Superior temporal gyrus (tissue), 1 donor: ENCODE data around the gene NAA60.
"Not testable (repeated sequence)": the region's sequence is repeated elsewhere in the genome, so short reads cannot be mapped to it uniquely, and the experiment has no call there.

ENCODE experiments used
- DNase-seq: peaks from one replicate; pipeline ENCODE4 v3.0.0-alpha.2; 2016; ENCODE audit errors: extremely low spot score

The NAA60 gene

DNA sequence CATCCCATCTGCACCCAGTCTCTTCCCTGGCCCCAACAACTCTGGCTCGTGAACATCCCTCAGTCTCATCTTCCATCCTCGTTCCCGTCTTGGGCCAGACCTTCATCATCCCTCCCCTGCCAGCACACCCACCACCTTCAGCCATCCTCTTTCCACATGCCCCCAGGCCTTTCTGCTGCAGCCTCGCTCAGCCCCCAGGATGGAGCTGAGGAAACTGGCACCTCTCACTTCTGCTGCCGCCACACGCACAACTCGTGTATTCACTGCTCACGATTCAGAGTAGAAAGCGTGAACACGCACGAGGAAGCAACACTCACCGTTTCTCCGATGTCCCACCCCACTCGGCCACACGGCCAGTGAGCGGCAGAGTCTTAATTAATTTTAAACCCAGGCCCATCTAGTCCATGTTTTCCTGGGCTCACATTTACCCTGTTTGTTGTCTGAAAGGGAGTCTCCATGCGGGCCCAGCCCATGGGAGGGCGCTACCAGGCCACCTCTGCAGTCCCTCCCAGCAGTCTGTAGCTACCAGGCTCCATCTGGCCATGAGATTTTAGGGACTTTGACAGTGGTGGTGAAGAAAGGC is 39.3 kb downstream of the NAA60 start:
- DNase-seq = no peak

DNA sequence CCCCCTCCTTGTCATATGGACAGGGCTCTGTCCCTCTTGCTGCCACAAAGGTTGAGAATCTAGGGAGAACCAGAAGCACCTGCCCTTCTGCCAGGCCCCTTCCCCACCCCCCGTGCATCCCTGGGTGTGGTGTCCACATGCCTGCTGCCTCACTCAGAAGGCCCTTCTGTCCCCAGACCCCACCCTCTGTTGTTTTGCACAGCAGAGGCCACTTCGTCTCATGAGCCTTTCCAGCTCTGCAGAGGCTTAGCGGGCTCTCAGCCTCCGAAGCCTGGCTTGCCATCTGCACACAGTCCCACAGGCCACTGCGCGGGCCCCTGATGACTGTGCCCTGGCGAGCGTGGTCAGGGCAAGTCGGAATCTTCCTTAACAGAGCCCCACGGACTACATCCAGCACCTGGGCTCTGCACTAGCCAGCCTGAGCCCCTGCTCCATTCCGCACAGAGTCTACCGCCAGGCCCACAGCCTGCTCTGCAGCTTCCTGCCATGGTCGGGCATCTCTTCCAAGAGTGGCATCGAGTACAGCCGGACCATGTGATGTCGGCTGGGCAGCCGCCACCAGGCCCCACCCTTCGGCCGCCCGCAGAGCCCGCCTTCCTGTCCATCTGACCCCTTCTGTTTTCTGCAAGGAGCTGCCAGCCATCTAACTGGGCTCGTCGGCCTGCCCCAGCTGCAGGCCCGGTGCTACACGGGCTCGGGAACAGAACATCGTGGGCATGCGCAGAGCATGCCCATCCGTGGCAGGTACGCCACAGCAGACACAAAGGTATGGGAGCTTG is 41.0 kb downstream of the NAA60 start:
- no peak for DNase-seq

DNA sequence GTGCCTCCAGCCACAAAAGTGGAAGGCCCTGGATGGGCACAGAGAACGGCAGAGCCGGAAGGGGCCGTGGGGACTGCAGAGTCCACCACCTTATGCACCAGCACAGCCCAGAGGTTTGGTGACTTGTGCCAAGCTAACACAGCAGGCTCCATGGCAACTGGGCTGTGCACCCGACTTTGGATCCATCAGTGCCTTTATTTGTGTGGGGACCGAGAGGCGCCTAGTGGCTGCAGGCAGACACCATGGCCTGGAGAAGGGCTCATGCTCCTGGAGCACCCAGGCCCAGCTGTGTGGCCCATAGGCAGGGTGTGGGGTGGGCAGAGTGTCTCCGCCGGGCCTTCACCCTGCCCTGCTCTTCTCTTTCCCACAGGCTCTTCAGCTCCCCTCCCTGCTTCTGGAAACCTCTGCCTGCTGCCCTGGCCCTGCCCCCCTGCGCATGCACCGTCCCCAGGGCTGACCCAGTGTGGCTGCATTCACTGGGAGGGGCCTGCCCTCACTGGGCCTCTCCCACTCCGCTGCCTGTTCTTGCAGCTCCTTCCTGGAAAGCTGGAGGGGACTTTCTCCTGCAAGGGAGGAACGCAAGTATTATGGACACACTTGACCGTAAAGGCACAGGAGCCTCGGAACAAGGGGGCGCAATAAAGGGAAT is 41.7 kb downstream of the NAA60 start:
- DNase-seq = no peak

DNA sequence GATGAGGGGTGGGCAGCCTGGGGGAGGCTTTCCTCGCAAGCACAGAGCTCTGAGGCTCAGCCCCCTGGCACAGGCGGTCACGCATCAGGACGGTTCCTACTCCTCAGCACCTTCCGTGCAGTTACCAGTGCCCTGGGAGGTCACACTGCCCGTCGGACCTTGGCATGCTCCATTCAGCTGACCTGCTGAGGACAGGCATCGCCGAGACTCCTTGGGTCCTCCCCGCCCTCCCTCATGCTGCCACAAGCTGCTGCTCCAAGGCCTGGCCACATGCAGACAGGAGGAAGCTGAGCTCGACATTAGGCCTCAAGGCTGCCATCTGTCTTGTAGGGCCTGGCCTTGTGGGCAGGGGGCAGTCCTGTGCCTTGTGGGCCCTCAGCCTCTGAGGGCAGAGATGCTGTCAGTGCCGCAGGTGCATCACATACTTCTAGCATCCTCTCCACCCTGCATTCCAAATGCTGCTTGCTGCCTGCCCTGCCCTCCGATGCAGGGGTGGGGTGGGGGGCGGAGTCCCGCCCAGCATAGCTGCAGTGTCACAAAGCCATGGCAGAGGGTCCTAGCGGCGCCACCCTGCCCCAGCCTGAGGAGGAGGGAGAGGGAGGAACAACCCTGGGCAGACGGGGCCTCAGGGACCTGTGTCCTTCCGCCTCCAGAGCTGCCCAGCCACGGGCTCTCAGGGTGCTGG is 42.5 kb downstream of the NAA60 start:
- no peak for DNase-seq

DNA sequence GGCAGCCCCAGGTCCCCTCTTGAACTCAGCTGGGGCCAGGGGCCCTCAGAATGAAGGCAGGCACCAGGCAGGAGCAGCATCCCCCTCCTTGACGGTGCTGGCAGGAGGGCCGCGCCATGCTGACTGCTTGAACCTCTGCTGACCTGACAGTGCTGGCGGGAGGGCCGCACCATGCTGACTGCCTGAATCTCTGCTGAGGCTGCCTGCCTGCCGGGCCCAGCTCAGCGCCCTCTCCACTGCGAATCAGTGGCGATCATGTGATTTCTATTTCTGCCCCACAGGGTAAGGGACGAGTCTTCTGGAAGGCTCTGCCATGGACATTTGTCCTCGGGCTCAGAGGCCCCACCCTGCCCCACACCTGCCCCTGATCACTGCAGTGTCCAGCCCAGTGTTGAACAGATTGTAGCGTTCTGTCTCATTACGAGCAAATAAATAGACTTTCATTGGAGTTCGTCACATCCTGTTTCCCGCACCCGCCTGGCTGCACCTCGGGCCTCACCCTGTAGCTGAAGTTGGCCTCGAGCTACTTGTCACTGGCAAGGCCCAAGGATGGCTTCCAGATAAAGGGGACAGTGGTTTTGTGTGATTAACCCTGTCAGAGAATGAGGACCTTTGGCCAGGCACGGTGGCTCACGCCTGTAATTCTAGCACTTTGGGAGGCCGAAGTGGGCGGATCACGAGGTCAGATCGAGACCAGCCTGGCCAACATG is 43.2 kb downstream of the NAA60 start:
- DNase-seq = no peak

DNA sequence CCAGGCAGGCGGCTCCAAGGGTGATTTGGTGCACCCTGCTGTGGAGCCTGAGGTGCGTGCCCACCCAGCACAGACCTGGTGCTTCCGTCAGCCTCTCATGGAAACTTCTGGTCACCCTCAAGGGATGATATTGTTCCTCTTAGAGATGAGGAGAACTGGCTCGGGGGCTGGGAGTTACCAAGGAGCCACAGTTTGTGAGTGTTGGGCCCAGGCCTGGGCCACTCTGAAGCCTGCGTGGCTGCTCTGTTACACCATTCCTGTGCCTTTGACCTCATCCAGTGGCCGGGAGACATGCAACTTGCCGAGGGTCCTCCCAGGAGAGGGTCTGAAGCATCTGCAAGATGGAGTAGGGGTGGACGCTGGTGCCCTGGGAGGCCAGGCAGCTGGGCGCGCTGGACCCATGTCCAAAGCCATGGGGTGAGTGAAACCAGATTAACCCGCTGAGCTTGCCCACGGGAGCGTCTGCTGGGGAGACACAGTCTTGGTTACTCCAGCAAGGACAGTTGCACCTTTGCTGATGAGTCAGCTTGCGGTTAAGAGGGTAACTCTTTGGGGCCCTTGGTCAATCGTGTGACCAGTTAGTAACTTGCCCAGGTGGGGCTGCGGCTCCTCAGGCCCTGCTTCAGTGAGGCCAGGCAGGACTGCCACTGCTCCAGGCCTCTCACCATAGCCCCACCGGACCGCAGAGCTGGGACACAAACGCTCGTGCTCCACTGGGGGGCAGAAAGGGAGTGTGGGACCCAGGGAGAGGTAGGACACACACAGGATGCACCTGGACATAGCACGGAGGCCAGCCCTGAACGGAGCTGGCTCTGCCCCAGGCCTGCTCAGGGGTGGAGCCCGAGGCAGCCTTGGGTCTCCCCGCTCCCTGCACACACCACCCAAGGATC is 44.3 kb downstream of the NAA60 start:
- no peak for DNase-seq

DNA sequence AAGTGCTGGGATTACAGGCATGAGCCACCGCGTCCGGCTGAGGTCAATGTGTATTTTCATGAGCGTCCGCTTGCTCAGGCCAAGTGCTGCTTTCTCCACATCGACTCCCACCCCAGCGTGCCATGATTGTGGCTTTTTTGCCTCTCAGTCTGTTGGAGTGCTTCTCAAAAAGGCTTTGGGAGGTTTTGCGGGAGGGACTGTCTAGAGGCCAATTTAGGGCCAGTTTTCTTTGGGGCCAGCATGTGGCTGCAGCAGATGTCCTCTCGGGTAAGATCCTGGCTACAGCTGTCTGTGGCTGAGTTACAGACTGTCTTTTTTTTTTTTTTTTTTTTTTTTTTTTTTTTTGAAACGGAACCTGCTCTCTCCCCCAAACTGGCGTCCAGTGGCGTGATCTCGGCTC is 45.3 kb downstream of the NAA60 start:
- no peak for DNase-seq

DNA sequence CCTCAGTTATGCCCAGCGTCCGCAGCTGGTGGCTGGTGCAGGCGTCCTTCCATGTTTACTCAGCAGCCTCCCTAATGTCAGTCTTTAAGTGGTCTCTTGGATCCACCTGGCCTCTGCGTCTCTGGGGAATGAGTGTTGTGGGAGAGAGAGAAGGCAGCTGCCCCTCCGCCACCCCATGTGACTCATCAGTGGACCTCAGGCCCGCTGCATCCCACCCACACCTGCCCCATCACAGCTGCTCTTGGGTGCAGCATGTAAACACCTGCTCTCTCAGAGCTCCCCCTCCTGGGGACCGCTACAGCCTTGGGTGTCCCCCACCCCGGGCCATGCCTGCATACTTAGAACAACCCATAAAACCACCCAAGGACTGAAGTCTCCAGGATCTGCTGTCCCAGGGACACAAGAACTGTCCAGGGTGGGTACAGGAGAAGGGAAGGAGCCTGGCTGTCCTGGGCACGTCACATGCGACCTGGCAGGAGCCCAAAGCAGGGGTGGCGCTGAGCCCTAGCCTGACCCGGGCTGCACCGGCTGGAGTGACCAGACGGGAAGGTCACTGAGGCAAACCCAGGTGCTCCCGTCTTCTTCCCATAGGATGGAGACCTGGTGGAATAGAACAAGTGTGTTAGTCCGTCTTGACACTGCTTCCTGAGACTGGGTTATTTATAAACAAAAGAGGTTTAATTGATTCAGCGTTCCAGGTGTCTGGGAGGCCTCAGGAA is 47.6 kb downstream of the NAA60 start:
- no peak for DNase-seq

DNA sequence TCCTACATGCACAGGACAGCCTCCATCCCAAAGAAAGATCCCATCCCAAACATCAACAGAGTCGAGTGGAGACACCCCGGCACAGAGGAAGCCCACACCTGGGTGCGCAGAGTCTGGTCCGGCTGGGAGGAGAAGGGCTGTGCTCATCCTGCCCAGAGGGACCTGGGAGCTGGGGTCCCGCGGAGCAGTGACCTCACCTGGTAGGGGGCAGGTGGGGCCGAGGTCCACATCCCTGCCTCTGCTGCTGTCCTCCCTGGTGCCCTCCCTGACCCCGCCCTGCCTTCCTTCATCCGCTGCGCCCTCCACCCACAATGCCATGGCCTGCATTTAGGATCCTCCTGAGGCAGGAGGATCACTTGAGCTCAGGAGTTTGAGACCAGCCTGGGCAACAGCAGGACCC is 48.9 kb downstream of the NAA60 start:
- DNase-seq = no peak

DNA sequence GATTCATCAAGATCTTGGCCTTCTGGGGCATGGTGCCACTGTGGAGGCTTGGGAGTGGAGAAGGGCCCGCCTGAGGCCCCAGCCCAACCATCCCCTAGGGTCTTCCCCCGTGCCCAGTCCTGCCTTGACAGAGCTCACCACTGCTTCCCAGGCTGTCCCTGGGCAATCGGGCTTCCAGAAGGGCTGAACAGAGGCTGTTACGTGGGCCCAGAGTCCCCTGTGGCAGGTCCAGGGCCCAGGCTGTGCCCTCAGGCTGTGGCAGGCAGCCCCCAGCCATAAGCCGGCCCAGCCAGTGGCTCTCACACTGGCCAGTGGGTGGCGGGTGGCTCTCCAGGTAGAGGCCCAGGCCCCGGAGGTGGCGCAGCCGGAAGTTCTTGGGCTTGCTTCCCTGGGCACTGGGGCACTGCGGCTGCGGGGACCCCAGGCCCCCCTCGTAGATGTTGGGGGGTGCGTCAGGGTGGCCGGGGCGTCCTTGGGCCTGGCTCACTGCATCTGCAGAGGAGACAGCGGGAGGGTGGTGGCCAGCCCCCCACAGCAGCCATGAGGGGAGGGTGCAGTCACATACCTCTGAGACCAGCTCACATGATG is 51.0 kb downstream of the NAA60 start:
- DNase-seq = no peak

DNA sequence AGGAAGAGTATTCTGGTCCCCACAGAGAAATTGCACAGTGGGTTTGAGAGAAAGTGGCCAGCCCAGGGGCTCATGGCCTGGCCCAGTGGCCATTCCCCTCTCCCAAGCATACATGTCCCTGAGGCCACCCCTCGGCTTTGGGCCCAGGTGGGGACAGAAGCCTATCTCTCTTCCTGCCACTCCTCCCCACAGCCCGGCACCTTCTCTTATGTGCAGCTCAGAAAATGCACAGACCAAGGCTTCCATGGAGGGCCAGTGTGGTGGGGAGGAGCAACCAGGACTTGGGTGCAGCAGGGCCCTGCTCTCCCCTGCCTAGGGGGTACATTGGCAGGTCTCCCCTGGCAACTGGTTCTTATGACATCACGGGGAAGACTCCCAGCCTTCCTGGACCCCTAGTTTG is 51.7 kb downstream of the NAA60 start, which contains the start of gene C16orf90:
Gene C16orf90, minus strand, starts transcription at position 314 of the 400 bp plus-strand sequence. Its CDS starts 68 bp downstream, at position 246.
- DNase-seq = no peak

DNA sequence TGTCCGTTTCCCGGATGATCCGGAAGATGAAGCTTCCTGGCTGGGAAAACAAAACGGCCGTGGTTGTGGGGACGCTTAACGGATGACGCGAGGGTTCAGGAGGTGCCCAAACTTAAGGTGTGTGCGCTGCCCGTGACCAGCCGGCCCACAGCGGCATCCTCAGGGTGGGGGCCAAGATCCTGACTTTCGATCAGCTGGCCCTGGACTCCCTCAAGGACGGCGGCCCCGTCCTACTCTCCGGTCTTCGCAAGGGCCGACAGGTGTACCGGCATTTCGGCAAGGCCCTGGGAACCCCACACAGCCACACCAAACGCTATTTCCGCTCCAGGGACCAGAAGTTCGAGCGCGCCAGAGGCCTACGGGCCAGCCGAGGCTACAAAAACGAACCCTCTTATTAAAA is 52.9 kb downstream of the NAA60 start:
- no peak for DNase-seq

DNA sequence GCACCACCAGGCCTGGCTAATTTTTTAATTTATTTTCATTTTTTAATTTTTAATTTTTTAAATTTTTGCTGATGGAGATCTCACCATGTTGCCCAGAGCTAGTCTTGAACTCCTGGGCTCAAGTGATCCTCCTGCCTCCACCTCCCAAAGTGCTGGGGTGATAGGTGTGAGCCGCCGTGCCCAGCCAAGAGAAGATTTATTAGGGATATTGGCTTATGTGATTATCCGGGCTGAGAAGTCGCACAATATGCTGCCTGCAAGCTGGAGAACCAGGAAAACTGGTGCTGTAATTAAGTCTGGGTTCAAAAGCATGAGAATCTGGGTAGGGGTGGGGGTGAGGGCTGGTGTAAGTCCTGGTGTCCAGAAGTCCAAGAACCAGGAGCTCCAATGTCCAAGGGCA is 54.3 kb downstream of the NAA60 start:
- no peak for DNase-seq

DNA sequence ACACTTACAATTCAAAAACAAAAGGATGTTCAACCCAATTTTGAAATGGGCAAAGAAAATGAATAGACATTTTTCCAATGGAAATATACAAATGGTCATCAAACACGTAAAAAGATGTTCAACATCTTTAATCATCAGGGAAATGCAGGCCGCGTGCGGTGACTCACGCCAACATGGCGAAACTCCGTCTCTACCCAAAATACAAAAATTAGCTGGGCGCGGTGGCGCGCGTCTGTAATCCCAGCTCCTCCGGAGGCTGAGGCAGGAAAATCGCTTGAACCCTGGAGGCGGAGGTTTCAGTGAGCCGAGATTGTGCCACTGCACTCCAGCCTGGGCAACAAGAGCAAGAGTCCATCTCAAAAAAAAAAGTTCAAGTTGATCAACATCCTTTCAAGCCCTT is 55.5 kb downstream of the NAA60 start:
- no peak for DNase-seq

DNA sequence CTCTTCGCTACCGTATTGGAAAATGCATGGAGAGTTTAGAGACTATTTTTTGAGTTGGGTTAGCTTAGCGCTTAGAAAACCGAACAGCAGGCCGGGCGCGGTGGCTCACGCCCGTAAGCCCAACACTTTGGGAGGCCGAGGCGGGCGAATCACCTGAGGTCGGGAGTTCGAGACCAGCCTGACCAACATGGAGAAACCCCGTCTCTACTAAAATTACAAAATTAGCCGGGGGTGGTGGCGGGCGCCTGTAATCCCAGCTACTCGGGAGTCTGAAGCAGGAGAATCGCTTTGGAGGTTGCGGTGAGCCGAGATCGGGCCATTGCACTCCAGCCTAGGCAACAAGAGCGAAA is 57.9 kb downstream of the NAA60 start:
- not testable (repeated sequence) for DNase-seq

DNA sequence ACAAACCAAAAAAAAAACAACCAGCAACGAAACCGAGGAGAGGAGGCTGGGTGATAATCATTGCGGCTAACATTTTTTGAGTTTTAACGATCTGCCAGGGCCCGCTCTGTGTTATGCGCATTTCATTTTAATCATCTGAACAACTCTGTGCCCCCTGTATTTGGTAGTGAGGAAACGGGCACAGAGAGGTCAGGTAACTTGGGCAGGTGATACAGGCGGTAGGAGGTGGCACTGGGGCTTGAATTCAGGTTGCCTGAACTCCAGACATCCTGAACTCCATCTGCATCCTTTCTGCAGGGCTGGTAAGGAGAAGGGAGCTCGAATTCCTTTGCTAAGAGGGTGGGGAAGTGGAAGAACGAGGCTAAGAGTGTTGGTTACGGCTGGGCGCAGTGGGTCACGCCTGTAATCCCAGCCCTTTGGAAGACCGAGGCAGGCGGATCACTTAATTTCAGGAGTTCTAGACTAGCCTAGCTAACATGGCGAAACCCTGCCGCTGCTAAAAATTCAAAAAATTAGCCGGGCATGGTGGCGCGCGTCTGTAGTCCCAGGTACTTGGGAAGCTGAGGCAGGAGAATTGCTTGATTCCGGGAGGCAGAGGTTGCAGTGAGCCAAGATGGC is 58.4 kb downstream of the NAA60 start:
- no peak for DNase-seq

DNA sequence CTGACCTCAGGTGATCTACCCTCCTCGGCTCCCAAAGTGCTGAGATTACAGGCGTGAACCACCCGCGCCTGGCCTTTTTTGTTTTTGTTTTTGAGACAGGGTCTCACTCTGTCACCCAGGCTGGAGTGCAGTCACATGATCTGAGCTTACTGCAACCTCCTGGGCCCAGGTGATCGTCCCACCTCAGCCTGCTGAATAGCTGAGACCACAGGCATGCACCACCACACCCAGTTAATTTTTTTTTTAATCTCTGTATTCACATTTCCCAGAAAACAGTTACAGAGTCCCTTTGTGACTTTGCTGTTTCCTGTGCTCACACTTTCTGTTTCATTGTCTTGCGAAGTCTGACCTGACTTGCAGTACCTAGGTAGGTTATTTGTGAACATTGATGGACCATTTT is 60.0 kb downstream of the NAA60 start:
- DNase-seq = no peak

DNA sequence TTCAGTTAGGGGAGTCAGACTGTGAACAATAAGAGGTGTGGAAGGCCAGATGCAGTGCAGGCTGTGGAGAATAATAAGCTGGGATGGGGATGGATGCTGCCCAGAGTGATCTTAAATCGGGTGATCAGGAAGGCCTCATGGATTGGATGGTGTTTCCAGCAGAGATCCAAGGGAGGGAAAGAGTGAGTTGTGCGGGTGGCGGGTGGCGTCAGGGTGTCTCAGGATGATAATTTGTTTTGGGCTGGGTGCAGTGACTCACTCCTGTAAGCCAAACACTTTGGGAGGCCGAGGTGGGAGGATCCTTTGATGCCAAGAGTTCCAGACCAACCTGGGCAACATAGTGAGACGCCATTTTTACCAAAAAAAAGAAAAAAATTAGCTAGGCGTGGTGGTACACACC is 65.3 kb downstream of the NAA60 start:
- no peak for DNase-seq

DNA sequence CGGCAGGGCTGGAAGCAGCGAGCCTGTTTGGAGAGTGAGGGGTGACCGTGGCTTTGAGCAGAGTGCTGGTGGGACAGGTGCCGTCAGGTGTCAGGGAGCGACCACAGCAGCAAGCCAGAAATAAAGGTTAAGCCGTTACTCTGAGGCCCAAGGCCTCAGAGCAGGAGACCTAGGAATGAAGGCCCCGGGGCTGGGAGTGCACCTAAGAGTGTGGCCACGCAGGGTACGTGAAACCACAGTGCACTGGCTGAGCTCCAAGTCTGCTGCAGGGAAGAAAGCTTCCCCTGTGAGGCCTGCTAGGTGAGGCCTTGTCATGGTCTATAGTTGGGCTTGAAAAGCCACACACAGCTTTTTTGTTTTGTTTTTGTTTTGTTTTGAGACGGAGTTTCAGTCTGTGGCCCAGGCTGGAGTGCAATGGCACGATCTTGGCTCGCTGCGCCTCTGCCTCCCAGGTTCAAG is 66.0 kb downstream of the NAA60 start:
- DNase-seq = no peak
